Measurements from ENCODE around the gene AUTS2. TPM values are rescaled to one million over a fixed set of nuclear protein-coding genes. Genes with fewer than 3 reads are reported as not detected.

AUTS2 gene
- total RNA-seq, 1 experiment from 2014 or later = 2.5 TPM

- in situ Hi-C loops (cut with HindIII; ENCODE audit: low pct_unique_long_range_greater_than_20kb, low sequenced_read_pairs) = no loop called here
- Histone ChIP-seq H3K4me1 (ENCODE audit: control insufficient read depth, insufficient read depth, low read length) (0 out of 2 replicates have a peak, but pooled peaks cover 4% of the 10 kb centered on the region), H3K27ac (ENCODE audit: low read length) (no peak overlapping the region), H3K9me3 (ENCODE audit: control insufficient read depth, insufficient read depth, low read depth, low read length) (no peaks in the 10 kb centered on the region), H3K27me3 (ENCODE audit: control insufficient read depth, insufficient read depth, low read length) (peaks cover 21% of the 10 kb centered on the region), H3K36me3 (ENCODE audit: control insufficient read depth, insufficient read depth, low read length) (no peaks in the 10 kb centered on the region), H3K4me3 (ENCODE audit: low read depth in 2 of 2, low read length in 2 of 2) (peak overlapping the region in 1 of 2 experiments; percentile 29; a peak in 2 of 4 replicates)
- ChIA-PET CTCF (no interaction called here), POLR2A (no interaction called here)
- BruUV-seq (replicated peaks) = no TSS peak
- no peak for TF ChIP-seq CTCF (IDR thresholded peaks at IDR 0.05)
- TF ChIP-seq POLR2AphosphoS5 (IDR thresholded peaks at IDR 0.05; ENCODE audit: low read depth, low read length) = no peak
- TF ChIP-seq REST (IDR thresholded peaks at IDR 0.05; ENCODE audit: insufficient read depth in 1 of 2, low read depth in 2 of 2, low read length in 1 of 2) = no peak
- no peak for TF ChIP-seq SIN3A (IDR thresholded peaks at IDR 0.05; ENCODE audit: borderline replicate concordance, insufficient read depth, low read depth, low read length)
- TF ChIP-seq TCF7L2 (IDR thresholded peaks at IDR 0.05; ENCODE audit: low read depth, low read length) = no peak
- intact Hi-C loops (cut with micrococcal nuclease; ENCODE audit: unreplicated experiment) = loop anchor here (10.0 kb wide), 1 partner anchor 99 kb away; no protein-coding TSS in a partner anchor
- DNase-seq (ENCODE audit: low read depth, low spot score) (no peak), ATAC-seq (no peak)
Measured at GRCh38 chr7:70595370-70595754, 997.1 kb downstream of the AUTS2 start.

GRCh38 chr7:70595755-70596597 is 997.7 kb downstream of the AUTS2 start:
- H3K27me3 ChIP-seq (ENCODE audit: control insufficient read depth, insufficient read depth, low read length) = peaks cover 21% of the 10 kb centered on the region
- no TSS peak for BruUV-seq (replicated peaks)

More at GRCh38 chr7:70595755-70596597, 997.7 kb downstream of the AUTS2 start:
- ChIA-PET POLR2A (no interaction called here), CTCF (no interaction called here)
- H3K36me3 ChIP-seq (ENCODE audit: control insufficient read depth, insufficient read depth, low read length) = no peaks in the 10 kb centered on the region
- peak overlapping the region; percentile 29 to 35 for H3K4me3 ChIP-seq (ENCODE audit: low read depth in 2 of 2, low read length in 2 of 2)
- no peak overlapping the region for H3K27ac ChIP-seq (ENCODE audit: low read length)
- ATAC-seq (peak; percentile 76), DNase-seq (ENCODE audit: low read depth, low spot score) (no peak)
- in situ Hi-C loops (cut with HindIII; ENCODE audit: low pct_unique_long_range_greater_than_20kb, low sequenced_read_pairs) (no loop called here), intact Hi-C loops (cut with micrococcal nuclease; ENCODE audit: unreplicated experiment) (loop anchor here (10.0 kb wide), 1 partner anchor 99 kb away; no protein-coding TSS in a partner anchor)
- TF ChIP-seq TCF7L2 (IDR thresholded peaks at IDR 0.05; ENCODE audit: low read depth, low read length) = no peak
- no peak for TF ChIP-seq SIN3A (IDR thresholded peaks at IDR 0.05; ENCODE audit: borderline replicate concordance, insufficient read depth, low read depth, low read length)
- no peak for TF ChIP-seq POLR2AphosphoS5 (IDR thresholded peaks at IDR 0.05; ENCODE audit: low read depth, low read length)
- TF ChIP-seq CTCF (IDR thresholded peaks at IDR 0.05) = no peak
- TF ChIP-seq REST (IDR thresholded peaks at IDR 0.05; ENCODE audit: insufficient read depth in 1 of 2, low read depth in 2 of 2, low read length in 1 of 2) = no peak
- H3K4me1 ChIP-seq (ENCODE audit: control insufficient read depth, insufficient read depth, low read length) = 0 out of 2 replicates have a peak, but pooled peaks cover 4% of the 10 kb centered on the region
- H3K9me3 ChIP-seq (ENCODE audit: control insufficient read depth, insufficient read depth, low read depth, low read length) = no peaks in the 10 kb centered on the region

All from Panc1 (cell line).